Stimulated activated CD8-positive, alpha-beta memory T cell treated with anti-CD3 and anti-CD28 coated beads, Interleukin-4, amount 100 ng/mL, for 24 hours (primary cell): ENCODE measurements around the gene PTGES.
A peak's percentile ranks its signal among the peaks of the same experiment; 100 is the strongest.

ENCODE experiments used
- DNase-seq: peaks from one replicate; pipeline ENCODE4 v3.0.0-alpha.2; 2020; ENCODE audit warnings: low read depth

The PTGES gene

DNA sequence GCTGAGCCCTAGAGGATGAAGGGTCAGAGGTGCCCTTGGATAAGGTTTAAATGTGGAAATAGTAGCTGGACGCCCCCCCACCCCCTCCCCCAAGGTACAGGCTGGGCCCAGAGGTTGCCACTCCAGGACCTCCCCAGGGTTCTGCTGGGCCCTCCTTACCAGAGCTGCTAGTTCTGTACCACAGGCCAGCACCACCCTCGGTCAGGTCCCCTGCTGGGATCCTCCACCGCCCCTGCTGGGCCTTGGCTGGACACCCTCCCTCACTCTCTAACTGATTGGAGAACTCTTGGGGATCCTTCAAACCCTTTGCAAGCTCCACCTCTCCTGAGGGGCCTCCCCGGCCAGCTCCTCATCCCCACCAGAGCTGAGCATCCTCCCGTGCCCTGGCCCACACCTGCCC lies 34.9 kb downstream of the PTGES start:
- no peak for DNase-seq

DNA sequence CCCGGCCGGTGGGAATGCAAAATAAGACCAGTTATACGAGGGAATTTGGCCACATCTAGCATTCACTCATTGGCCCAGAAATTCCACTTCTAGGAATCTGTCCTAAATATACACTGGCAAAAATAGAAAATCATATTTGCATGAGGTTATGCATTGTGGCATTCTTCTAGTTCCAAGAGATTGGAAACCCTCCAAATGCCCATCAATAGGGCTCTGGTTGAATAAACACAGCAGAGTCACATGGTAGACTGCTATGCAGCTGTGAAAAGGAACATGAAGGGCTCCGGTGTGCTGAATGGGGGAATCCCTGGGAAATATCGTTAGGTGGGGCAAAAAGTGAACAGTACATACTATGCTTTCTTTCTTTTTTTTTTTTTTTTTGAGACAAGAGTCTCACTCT lies 36.8 kb downstream of the PTGES start:
- DNase-seq: no peak

DNA sequence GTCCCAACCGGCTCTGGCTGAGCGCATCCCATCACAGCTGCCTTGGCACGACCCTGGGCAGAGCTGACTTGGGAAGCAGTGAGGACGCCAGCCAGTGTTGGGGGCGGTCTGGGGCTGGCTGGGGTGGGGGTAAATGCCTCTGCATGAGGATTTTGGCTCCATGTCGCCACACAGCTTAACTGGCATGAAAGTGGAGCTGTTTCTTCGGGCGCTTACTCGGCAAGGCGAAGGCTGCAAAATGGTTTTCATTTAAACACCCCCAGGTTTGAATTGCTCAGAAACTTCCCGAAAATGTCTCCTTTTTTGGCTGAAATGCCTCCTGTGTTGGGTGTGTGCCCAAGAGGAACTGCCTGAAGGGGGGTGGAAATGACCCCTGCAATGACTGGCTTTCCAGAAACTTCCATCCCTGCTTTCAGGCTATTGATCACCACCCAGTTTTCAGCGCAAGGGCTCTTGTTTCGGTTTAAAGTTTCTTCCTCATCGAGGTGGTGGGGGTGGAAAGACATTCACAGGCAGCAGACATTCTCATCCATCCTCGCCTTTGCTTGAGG lies 38.3 kb downstream of the PTGES start:
- DNase-seq: no peak

DNA sequence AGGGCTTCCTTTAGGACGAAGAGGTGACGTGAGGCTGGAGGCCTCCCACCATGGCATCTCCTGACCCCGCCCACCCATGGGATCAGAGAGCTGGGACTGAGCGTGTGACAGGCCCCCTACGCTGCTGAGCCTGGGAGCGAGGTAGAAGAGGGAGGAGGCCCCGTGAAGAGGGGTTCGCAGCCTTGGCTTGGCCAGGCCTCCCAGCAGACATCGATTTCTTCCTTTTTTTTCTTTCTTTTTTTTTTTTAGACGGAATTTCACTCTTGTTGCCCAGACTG lies 39.5 kb downstream of the PTGES start:
- no peak for DNase-seq

DNA sequence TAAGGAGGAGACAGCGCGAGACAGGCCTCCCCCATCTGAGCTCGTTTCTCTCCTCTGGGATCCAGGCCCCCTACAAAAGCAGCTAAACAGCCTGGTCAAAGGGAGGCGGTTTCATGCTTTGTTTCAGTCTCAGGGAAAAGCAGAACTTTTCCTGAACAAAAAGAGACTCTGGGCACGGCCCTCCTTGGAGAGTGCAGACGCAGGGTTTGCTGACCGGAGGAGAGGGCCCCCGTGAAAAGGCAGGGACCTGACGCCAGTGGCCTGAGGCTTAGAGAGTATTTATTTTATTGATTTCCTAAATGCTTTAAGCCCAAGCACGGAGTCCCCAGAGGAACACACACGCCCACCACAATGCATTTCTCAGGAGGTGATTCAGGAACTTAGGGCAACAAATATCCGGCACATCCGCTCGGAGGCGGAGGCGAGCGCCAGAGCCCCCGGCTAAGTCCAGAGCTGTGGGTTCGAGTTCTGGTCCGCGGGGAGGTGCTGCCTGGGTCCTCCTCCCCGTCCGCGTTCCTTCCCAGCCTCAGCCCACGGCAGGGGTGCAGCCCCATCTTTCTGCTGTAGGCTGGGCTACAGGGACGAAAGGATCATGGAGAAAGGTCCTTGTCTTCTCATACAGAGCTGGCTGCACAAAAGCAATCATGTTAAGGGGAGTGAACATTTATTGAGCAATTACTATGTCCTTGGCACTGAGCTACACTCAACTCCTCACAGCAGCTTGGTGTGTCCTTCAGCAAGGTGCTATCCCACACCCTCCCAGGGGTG lies 40.0 kb downstream of the PTGES start:
- no peak for DNase-seq

DNA sequence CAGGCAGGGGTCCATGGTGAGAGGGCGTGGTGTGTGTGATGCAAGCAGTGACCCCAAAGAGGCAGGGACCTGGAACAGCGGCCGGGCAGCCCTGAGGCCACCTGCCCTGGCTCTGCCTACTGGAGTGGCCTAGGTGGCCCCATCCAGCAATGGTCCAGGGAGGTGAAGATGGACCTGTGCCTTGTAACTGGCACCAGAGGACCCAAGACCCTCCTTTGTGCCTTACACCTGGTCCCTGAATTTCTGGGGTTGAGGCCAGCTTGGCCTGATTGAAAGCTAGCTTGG lies 42.7 kb downstream of the PTGES start:
- DNase-seq: no peak

DNA sequence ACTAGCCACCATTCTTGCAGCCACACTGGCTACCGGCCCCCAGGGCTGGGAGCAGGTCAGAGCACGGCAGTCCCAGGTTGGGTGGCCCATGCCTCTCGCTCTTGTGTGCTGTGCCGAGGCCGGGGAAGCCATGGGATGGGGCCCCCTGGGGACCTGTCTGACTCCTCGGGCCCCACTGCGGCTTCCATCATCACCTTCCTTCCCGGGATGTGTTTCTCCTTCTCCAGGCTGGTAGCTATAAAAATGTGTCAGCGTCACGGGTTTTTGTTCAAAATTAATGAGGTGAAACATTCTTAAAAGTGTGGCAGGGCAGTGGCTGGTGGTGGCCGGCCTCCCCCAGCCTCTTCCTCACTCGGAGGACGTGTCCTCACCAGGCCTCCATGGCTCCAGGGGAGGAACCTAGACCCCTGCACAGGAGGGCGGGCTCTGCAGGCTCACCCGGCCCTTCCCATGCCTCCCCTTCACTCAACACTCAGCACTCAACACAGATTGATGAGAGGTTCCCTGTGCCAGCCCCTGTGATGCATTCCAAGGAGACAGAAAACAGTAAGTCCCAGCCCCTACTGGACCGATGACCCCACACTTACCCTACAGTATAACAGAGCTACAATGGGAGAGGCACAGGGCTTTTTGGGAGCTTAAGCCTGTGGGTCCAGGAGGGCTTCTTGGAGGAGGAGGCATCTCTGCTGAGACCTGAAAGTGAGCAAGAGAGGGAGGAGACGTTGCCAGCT lies 43.2 kb downstream of the PTGES start:
- no peak for DNase-seq

DNA sequence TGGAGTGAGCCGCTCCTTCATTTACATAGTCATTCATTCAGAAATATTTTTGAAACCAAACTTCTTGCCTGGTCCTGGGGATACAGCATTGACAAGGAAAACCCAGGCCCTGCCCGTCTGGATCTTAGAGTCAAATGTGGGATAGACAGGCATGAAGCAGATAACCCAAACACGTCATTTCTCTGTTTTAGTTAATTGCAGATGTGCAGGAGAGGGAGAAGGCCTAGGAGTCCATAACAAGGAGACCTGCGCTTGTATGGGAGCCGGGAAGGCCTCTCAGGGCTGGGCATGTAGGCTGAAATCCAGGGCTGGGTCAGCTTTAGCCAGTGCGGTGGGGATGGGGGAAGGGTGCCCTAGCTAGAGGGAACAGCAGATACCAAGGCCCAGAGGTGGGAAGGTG lies 44.0 kb downstream of the PTGES start:
- no peak for DNase-seq

DNA sequence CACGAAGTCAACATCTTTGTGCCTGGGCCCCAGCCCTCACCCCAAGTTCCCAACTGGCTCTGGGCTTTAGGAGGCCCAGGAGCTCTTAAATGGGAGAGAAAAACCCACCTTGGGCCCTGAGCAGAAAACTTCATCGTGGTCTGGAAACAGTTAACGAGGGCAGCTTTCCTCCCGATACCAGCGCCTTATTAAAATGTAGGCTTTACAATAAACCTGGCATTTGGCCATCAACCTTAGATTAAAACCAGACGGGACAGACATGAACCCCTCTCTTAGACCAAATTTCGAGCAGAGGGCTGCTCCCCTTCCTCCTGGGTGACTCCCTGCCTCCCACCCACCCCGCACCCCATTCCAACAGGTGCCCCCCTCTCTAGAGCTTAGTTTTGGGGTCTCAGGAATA lies 48.0 kb downstream of the PTGES start:
- no peak for DNase-seq

DNA sequence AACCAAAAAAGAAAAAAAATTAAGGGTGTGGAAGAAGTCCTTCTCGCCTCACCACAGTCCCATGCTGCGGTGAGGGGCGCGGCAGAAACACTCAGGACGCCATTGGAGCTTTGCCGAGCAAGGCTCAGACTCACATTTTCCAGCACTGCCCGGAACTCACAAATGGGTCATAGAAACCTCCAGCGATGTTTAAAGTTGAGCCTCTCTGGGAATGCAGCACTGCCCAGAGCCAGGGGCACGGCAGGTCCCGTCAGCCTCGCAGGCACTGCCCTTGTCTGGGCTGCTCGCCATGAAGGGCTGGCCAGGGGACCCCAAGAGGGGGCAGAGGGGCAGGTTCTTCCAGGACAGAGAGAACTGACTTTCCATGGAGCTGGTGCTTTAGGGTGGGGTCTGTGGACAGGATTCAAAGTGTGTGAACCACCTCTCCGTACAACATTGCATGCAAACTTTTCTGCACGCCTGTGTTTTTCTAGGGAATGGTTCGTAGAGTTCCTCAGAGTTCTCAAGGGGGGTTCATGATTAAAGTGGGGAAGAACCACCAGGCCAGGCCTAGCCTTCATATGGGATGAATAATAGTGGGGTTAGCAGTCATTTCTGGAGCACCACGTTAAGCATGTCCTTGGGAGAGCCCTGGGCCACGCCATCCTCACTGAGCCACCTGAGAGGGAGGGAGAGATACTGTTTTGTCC lies 49.0 kb downstream of the PTGES start:
- no peak for DNase-seq

DNA sequence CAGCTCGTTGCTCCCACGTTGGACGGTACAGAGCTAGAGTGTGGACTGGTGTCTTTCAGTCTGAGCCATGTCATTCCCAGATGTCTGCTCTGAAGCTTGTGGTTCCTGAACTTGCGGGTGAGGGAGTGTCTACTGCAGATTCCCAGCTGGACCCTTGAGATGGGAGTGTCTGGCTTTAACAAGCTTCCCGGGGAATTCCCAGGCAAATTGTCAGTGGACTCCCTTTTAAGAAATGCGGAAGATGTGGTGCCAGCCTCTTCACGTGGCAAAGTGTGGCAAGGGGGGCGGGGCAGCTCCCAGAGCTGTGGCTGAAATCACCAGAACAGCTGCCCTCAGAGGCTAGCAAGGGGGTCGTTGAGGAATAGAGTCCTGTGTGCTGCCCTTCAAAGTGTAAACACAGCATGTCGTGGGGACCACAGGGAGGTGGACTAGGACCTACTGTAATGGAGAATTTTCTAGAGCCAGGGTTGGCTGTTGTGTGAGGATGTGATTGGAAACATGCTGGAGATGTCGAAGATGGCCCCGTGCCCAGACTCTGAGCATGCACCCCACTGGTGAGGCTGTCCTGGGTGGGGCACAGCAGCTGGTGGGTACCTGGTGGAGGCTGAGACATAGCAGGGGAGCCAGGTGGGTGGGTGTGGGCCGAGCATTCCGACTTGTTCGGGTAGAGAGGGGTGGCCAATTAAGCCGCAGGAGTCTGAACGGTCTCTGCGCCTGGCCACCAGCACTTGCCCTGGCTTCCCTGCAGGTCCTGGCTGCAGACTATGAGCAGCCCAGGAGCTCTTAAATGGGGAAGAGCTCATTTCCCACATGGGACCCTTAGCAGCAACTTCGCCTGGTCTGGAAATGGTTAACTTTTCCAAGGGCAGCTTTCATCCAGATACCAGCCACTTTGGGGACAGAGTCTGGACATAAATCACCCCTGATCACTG lies 50.0 kb downstream of the PTGES start:
- no peak for DNase-seq

DNA sequence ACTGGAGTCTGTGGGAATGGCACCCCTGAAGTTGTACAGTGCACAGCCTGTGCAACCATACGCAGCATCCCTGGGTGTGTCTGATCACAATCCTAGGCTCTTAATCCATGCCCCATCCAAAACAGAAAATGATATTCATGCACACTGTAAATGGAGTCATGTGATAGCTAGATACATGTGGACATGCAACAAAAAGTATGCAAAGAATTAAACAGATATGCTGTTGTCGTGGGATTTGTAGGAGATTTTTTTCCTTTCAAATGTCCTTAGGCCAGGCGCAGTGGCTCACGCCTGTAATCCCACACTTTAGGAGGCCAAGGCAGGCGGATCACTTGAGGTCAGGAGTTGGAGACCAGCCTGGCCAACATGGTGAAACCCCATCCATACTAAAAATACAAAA lies 51.3 kb downstream of the PTGES start:
- DNase-seq: no peak

DNA sequence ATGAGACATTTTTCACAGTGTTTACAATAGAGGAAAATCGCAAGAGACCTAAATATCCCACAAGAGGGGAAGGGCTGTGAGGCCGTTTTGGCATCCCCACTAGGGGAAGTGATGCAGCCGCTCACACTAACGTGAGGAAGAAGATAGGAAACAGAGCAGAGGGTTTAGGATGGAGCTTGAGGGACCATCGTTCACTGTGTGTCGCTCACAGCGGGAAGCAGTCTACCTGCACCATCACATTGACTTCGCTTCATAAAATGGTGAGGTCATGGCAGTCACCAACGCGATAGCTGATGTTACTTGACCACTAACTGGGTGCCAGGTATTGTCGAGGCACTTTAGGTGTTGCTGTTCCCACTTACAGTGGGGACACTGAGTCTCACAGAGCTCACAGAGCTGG lies 51.8 kb downstream of the PTGES start:
- DNase-seq: no peak

DNA sequence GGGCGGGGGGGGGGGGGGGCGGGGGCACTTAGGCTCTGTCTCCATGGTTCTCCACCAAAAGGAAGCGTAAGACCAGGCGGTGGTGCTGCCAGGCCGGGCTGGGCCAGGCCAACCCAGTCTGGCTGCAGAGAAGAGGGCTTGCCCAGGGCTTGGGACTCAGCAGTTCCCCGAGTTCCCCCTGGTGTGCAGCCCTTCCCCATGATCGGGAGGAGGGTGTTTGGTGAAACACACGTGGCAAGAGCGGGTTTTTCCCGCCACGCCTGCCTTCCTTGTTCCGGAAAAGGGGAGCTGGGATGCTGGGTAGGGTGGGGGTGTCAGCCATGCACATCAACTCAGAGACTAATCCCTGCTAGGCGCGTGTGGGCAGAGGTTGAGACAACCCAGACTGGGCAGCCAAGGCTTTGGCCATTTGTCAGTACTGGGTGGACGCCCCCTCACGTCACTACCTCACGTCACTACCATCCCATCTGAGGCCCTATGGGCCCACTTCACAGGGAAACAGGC lies 54.5 kb downstream of the PTGES start:
- no peak for DNase-seq

DNA sequence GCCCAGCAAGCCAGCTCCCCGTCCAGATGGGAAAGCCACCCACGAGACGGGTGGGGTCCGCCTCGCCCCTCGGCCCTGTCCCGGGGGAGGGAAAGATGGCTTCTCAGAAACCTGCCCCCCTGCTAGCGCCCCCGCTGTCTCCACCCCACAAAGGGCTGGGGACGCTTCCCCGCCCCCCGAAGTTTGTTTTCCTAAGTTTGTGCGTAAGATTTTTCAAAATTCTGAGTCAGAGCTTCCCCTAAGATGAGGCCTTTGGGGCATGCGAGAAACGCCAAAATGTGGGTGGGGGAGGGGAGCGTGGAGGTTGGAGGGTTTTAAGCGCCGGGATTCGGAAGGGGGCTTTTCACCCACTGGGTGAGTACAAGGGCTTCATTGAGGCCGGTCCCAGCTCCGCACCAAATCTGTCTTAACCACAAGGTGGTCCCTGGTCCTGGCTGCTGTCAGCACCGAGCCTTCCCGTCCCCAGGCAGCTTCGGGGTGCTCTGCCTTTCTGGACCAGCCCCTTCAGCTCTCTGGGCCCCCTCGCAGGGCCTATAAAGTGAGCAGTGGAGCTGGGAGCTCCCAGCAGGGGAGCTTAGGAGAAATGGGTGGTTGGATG lies 55.1 kb downstream of the PTGES start:
- DNase-seq: peak; percentile 24

DNA sequence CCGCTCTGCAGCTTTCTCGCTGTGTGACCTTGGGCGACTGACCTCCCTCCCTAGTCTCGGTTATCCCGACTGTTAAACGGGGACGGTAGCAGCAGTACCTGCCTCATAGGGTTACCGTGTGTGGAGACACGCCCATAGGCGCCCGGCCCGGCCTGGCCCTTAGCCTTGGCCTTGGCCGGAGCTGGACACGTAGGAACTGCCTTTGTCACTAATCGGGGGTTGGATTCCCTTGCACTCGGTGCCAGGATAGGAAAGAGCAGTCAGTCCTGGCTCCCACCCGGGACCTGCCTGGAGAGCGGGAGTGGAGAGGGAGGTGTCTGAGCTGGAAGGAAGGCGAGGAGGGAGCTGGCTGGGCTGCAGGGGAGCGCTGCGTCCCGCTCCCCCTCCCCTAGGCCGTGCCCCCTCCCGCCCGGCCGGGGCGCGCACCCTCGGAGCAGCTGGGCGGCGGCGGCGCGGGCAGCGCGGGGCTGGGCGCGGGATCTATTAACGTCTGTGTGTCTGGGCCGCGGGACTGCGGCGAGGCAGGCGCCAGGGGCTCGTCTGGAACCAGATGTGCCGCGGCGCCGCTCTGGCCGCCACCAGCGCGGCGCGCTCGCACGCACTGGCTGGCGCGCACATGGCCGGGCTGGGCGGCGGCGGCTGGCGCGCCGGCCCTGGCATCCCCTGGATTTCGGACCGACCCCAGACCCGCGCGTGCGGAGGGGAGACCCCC lies 55.7 kb downstream of the PTGES start:
- DNase-seq: no peak

DNA sequence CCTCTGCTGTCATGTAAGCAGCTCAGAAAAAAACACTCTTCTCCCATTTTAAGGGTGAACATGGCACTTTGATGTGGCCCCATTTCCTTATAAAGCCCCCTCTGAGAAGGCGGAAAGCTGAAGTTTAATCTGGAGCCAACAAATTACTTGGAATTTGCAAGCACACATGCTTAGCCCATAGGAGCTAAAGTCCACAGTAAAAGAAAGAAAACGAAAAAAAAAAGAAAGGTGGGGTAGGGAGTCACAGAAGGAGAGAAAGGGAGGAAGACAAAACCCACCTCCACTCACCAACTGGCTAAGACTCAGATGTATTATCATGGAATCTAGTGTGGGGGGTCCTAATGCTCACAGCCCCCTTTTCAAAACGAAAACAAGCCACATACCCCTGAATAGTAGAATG lies 57.0 kb downstream of the PTGES start:
- DNase-seq: no peak

DNA sequence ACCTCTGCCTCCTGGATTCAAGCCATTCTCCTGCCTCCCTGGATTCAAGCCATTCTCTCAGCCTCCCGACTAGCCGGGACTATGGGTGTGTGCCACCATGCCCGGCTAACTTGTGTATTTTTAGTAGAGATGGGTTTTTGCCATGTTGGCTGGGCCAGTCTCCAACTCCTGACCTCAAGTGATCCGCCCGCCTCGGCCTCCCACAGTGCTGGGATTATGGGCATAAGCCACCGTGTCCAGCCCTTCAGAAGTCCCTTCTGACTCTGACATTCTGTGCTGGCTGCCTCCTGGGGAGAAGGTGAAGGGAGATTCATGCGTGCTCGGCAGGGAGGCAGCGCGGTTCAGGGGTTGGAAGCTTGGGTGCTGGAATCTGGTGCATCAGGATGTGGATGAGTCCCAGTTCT lies 58.6 kb downstream of the PTGES start:
- DNase-seq: no peak

DNA sequence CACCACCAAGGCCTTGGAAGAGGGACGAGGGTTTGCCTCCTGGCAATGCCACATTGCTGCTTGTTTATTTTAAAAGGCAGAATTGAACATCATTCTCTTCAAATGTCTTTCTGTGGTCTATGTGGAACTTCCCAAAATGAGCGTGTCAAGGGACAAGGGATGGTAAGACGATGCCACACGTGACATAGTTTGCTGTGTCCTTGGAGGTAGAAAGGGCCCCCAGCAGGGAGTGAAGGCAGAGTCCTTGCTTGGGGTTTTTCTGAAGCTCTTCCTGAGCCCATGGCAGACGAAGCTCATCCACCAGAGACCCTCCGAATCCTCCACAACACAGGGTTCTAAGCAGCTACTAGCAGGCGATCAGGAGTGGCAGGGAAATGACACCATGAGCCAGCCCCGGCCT lies 59.1 kb downstream of the PTGES start:
- DNase-seq: no peak

DNA sequence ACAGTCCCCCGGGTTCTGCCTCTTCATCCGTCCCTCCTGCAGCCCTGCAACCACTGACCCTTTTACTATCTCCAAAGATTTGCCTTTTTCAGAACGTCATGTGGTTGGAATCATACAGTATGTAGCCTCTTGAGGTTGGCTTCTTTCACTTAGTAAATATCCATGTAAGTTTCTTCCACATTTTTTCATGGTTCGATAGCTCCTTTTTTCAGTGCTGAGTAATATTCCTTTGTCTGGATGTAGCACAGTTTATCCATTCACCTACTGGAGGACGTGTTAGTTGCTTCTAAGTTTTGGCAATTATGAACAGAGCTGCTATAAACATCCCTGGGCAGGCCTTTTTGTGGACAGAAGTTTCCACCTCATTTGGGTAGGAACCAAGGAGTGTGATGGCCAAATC lies 60.3 kb downstream of the PTGES start:
- DNase-seq: no peak
